Motor neuron (in vitro differentiated cells): ENCODE data around the gene PDXP. TPM values are rescaled to one million over a fixed set of nuclear protein-coding genes. Genes with fewer than 3 reads are reported as not detected.
A peak's percentile ranks its signal among the peaks of the same experiment; 100 is the strongest.

ENCODE experiments used
- ATAC-seq, 8 experiments: fragments of 200-7000 bp; cut with Tn5 transposase; replicated peaks in 6 of 8; 2 replicates each; pipeline ENCODE4 v1.8.0; 2021; ENCODE audit warnings: mild to moderate bottlenecking in 8 of 8, moderate library complexity in 8 of 8
- H3K27ac ChIP-seq, 2 donors: fragments of 250-450 bp; sonication (Bioruptor Pico); 2 replicates each; pipeline ENCODE4 v1.9.0; 2021; ENCODE audit warnings: antibody characterized with exemption in 2 of 2, mild to moderate bottlenecking in 2 of 2, moderate library complexity in 1 of 2
- H3K4me1 ChIP-seq, 2 donors: fragments of 250-450 bp; sonication (Bioruptor Pico); replicated peaks in 1 of 2; 2 replicates each; pipeline ENCODE4 v1.6.1; 2021; ENCODE audit warnings: antibody characterized with exemption in 2 of 2, mild to moderate bottlenecking in 2 of 2, moderate library complexity in 1 of 2
- H3K4me3 ChIP-seq, 5 donors: fragments of 250-450 bp; sonication (Bioruptor Pico); 2 replicates each; pipeline ENCODE4 v1.9.0; 2021; ENCODE audit warnings: antibody characterized with exemption in 5 of 5, mild to moderate bottlenecking in 5 of 5, moderate library complexity in 4 of 5
- WGBS, 10 experiments: fragments of 450-650 bp; shearing (Covaris generic); methylation state at CpG; one replicate each; pipeline ENCODE4 v1.0.0; 2022; 5-methylcytosine and 5-hydroxymethylcytosine counted together
- in situ Hi-C, 9 experiments: fragments of 400-800 bp; cut with MboI; loops; one replicate each; pipeline ENCODE4 v1.15.0; 2021; ENCODE audit warnings: low sequenced_read_pairs in 9 of 9, low pct_unique_long_range_greater_than_20kb in 2 of 9; ENCODE audit not compliant: unreplicated experiment in 9 of 9
- total RNA-seq, 8 experiments: library from RNA; unstranded; fragments of 300-600 nt; gene quantifications; 2 replicates each; pipeline versions ENCODE4 v1.2.3 to v1.2.4, GENCODE V29; 2022

PDXP gene
- total RNA-seq, 8 experiments from 2014 or later = 11.3 to 62.8 (median 50.0) TPM

GRCh38 chr22:37632174-37633088 lies 26.1 kb upstream of the PDXP start:
- Histone ChIP-seq H3K4me1 (peaks cover 24 to 46% of the 10 kb centered on the region in 2 donors), H3K27ac (peak overlapping the region; percentile 39 to 91), H3K4me3 (no peak overlapping the region)
- 60 to 100% (median 94%) methylated on average over 1 to 6 of the region's 14 CpGs; no CpG with 5 or more reads in 5 of the 10 experiments for WGBS, 10 experiments
- in situ Hi-C loops = no loop called here
- ATAC-seq = peak in 1 of 8 experiments; percentile 2

- ATAC-seq = peak in 1 of 8 experiments; percentile 3
- H3K4me3 ChIP-seq = no peak overlapping the region
- peaks cover 24 to 47% of the 10 kb centered on the region in 2 donors for H3K4me1 ChIP-seq
- in situ Hi-C loops = no loop called here
- peak overlapping the region; percentile 39 to 91 for H3K27ac ChIP-seq
- 34 to 87% (median 83%) methylated on average over 1 to 3 of the region's 11 CpGs; no CpG with 5 or more reads in 7 of the 10 experiments for whole genome bisulfite sequencing, 10 experiments
Measured at GRCh38 chr22:37633089-37633624, 25.4 kb upstream of the PDXP start.

DNA sequence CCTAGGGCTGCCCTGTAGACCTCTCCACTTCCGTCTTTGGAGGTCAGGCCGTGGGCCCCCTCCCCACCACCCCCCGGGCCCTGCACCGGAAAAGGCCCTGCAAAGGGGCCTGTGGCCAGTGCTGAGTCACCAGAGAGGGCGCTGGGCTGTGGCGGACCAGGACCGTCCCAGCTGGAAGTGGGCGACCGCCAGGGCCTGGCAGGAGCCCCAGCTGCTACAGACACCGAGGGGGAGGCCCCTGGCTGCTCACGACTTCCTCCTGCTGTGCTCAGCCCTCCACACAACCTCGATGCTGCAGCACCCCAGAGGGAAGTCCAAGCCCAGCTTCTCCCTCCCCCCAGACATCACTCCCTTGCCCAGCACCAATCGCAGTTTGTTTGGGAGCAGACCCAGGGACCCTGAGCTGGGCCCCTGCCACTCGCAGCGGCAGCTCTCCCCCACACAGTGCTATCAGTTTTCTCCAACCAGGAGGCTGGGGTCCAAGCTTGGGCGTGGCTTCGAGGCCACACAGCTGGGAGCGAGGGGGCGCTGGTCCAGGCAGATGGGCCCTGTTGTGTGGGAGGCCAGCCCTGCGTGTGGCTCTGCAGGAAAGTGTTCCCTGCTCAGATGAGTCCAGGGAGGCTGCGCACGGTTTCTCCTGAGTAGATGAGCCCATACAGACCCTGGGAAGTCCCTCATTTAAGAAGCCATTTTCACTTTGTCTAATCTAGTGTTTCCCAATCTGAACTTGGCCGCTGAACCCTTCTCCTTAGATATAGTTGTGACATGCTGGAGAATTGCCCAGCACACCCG lies 24.7 kb upstream of the PDXP start:
- in situ Hi-C loops = no loop called here
- WGBS, 10 experiments = 0 to 7% (median 0%) methylated on average over 3 to 6 of the region's 24 CpGs; no CpG with 5 or more reads in 7 of the 10 experiments
- H3K4me3 ChIP-seq = peak overlapping the region in 1 of 5 donors; percentile 4
- peak; percentile 48 to 89 (median 86) for ATAC-seq
- peaks cover 24 to 47% of the 10 kb centered on the region in 2 donors for H3K4me1 ChIP-seq
- peak overlapping the region; percentile 39 to 91 for H3K27ac ChIP-seq

- Histone ChIP-seq H3K4me1 (peaks cover 24 to 53% of the 10 kb centered on the region in 2 donors), H3K4me3 (no peak overlapping the region), H3K27ac (peak overlapping the region; percentile 39 to 91)
- ATAC-seq = peak in 6 of 8 experiments; percentile 3 to 13 (median 6)
- WGBS, 10 experiments = 17 to 73% (median 40%) methylated on average over 1 to 3 of the region's 8 CpGs; no CpG with 5 or more reads in 5 of the 10 experiments
- in situ Hi-C loops = no loop called here
Measured at GRCh38 chr22:37634417-37634924, 24.1 kb upstream of the PDXP start.

DNA sequence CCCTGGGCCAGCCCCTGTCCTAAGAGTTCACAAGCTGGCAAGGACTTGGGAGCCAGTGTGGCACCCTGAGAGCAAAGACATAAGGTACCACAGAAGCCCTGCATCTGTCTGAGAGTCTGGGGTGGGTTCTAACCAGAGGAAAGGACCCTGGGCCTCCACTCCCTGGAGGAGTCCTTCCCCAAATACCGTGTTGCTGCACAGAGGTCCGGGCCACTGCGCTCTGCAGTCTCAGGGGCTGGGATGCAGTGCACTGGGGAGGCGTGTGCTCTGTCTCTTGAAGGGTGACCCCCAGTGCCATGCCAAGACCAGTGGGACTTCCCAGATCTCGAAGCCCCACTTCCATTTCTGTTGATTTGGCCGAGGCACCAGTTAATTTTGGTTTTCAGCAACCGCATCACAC lies 23.4 kb upstream of the PDXP start:
- no peak overlapping the region for H3K4me3 ChIP-seq
- H3K27ac ChIP-seq = peak overlapping the region in 1 of 2 donors; percentile 91
- WGBS, 10 experiments = 80 to 100% (median 100%) methylated on average over 1 to 3 of the region's 7 CpGs; no CpG with 5 or more reads in 5 of the 10 experiments
- H3K4me1 ChIP-seq = peaks cover 28 to 60% of the 10 kb centered on the region in 2 donors
- in situ Hi-C loops = no loop called here
- no peak for ATAC-seq

DNA sequence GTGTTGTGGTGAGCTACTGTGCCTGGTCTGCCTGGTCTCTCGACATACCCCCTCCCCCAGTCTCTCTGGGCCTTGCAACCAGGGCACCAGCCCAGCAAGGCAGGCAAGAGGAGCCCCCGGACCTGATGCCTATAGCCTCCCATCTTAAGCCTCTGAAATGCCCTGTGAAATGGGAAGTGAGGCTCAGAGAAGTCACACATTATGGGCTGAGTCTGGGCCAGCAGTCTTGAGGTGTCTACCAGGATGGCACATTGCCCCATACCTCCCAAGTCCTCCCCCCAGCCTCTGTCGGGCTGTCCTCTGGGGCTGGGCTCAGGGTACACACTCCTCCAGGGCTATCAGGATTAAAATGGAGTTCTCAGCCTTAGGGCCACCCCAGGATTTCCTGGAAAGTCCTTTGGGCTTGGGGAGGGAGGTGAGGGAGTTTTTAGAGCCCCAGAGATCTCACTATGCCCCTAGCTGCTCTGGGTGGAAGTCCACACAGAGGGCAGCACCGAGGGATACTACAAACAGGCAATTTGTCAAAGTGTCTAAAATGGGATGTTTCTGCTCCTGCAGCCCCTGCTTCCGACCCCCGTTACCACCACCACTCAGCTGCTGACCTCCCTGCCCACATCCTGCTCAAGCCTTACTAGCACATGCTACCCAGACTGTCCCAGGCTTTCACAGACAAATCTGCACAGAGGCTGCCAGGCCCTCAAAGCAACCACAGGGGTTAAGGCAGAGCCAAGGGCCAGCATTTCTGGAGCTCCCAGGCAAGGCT lies 22.2 kb upstream of the PDXP start:
- in situ Hi-C loops = no loop called here
- no peak overlapping the region for H3K4me3 ChIP-seq
- H3K4me1 ChIP-seq = peaks cover 33 to 67% of the 10 kb centered on the region in 2 donors
- H3K27ac ChIP-seq = peak overlapping the region in 1 of 2 donors; percentile 91
- WGBS, 10 experiments = 0 to 80% (median 66%) methylated on average over 1 to 3 of the region's 6 CpGs; no CpG with 5 or more reads in 6 of the 10 experiments
- ATAC-seq = no peak

GRCh38 chr22:37636949-37637273 lies 21.6 kb upstream of the PDXP start:
- in situ Hi-C loops = no loop called here
- 0 to 100% (median 60%) methylated on average over 1 to 2 of the region's 3 CpGs; no CpG with 5 or more reads in 4 of the 10 experiments for WGBS, 10 experiments
- Histone ChIP-seq H3K4me1 (peaks cover 33 to 67% of the 10 kb centered on the region in 2 donors), H3K27ac (peak overlapping the region in 1 of 2 donors; percentile 91), H3K4me3 (no peak overlapping the region)
- ATAC-seq = no peak

GRCh38 chr22:37638391-37639069 lies 20.0 kb upstream of the PDXP start:
- H3K27ac ChIP-seq = peak overlapping the region in 1 of 2 donors; percentile 19
- 50 to 100% (median 93%) methylated on average over 1 to 4 of the region's 11 CpGs; no CpG with 5 or more reads in 6 of the 10 experiments for WGBS, 10 experiments
- no peak overlapping the region for H3K4me3 ChIP-seq
- in situ Hi-C loops = no loop called here
- peak in 3 of 8 experiments; percentile 9 to 45 (median 37) for ATAC-seq
- peaks cover 30 to 57% of the 10 kb centered on the region in 2 donors for H3K4me1 ChIP-seq

DNA sequence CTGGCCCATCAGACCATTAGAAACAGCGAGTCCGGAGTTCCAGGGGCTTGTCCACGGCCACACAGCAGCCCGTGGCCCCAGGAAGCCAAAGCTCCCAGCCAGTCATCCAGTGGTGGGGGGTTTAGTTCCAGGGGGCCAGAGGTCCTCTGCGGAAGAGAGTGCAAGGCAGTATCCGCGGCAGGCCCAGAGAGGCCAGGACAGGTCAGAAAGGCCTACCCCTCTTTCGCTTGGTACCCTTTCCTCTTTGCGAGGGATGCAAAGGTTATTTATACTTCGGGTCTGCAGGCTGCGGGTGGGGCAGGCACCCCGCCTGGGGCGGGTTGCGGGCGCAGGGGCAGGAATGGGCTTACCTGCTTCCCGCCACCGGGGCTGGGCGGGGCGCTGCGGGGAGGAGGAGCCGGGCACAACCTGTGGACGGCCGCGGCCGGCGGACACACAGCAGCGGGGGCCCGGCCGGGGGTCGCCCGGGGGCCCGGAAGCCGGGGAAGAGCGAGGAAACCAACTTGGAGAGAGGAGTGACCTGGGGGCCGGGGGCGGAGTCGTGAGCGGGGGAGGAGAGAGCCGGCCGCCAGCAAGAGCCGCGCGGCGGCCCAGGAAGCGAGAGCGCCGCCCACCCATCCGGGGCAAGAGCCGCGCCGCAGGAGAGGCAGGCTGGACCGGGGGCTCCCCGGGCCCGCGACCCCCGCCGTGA lies 19.3 kb upstream of the PDXP start, which contains the start of gene SH3BP1:
TSS of gene SH3BP1 (plus strand) at position 600 of the 691 bp plus-strand sequence. CDS start 119 bp downstream, outside the sequence.
- Histone ChIP-seq H3K27ac (peak within 1 kb of the TSS in 1 of 2 donors; percentile 48), H3K4me1 (peaks cover 23 to 50% of the 10 kb centered on the region in 2 donors), H3K4me3 (peak within 1 kb of the TSS; percentile 20 to 35 (median 31))
- WGBS, 10 experiments = 64 to 100% (median 100%) methylated on average over 1 to 4 of the region's 57 CpGs; no CpG with 5 or more reads in 7 of the 10 experiments
- peak; percentile 7 to 70 (median 52) for ATAC-seq
- in situ Hi-C loops = no loop called here

- ATAC-seq = peak in 5 of 8 experiments; percentile 2 to 21 (median 15)
- Histone ChIP-seq H3K4me3 (peak overlapping the region; percentile 20 to 35 (median 31)), H3K27ac (peak overlapping the region in 1 of 2 donors; percentile 48), H3K4me1 (peaks cover 15 to 43% of the 10 kb centered on the region in 2 donors)
- in situ Hi-C loops = no loop called here
- WGBS, 10 experiments = 0% methylated on average over 2 of the region's 27 CpGs; no CpG with 5 or more reads in 9 of the 10 experiments
Measured at GRCh38 chr22:37639771-37640590, 18.5 kb upstream of the PDXP start.
